K562 (cell line): Measurements from ENCODE around the gene SPATA6. TPM values are rescaled to one million over a fixed set of nuclear protein-coding genes. Genes with fewer than 3 reads are reported as not detected.

ENCODE experiments used
- ATAC-seq: fragments of 200-7000 bp; cut with Tn5 transposase; 3 replicates; pipeline ENCODE4 v1.9.1; 2020; ENCODE audit warnings: moderate library complexity
- BruUV-seq: library from RNA; stranded (reverse); fragments of 400-500 nt; replicated peaks from 2 replicates; lab custom pipeline; 2021; lab: Mats Ljungman, UMichigan
- CTCF ChIA-PET: fragments of 300-600 bp; formaldehyde crosslinking; extraction: SDS; loops from one replicate; lab custom pipeline; 2021; ENCODE audit warnings: low intra/inter-chr PET ratio; lab: Yijun Ruan, JAX
- POLR2A ChIA-PET: fragments of 300-600, 350-650 bp; sonication (Branson Sonifier 250); formaldehyde crosslinking; extraction: SDS; loops from one replicate; lab custom pipeline; 2021; ENCODE audit warnings: antibody characterized with exemption, inconsistent platforms; lab: Yijun Ruan, JAX
- DNase-seq, 4 experiments: peaks; one replicate each; pipeline versions ENCODE4 v3.0.0 to v3.0.0-alpha.2; 2011 to 2018; ENCODE audit warnings: low spot score in 3 of 4, mixed read lengths in 3 of 4; ENCODE audit errors: extremely low read depth in 1 of 4
- FAIRE-seq: peaks from 2 replicates; lab custom pipeline; 2011; peaks lifted over from hg19 to GRCh38; lab: Jason Lieb, UNC
- H2AFZ ChIP-seq: 2 replicates; pipeline ENCODE4 v1.6.0; 2011; ENCODE audit warnings: low read depth, low read length, control low read depth, inconsistent platforms
- H3K27ac ChIP-seq: fragments of 200-600 bp; 3 replicates; pipeline ENCODE4 v1.8.0; 2011; ENCODE audit warnings: low read depth, mild to moderate bottlenecking, control low read depth, inconsistent platforms, low read length, moderate library complexity, mixed read lengths; ENCODE audit errors: extremely low read depth
- H3K27me3 ChIP-seq, 2 experiments: fragments of 300-600 bp in 1 of 2; 2 replicates in 1 of 2; 3 replicates in 1 of 2; pipeline versions ENCODE4 v1.6.0 to v1.8.0; 2011; ENCODE audit warnings: inconsistent platforms in 2 of 2, low read length in 2 of 2, mild to moderate bottlenecking in 1 of 2, mixed read lengths in 1 of 2, moderate library complexity in 1 of 2; ENCODE audit not compliant: control insufficient read depth in 2 of 2, insufficient read depth in 2 of 2
- H3K36me3 ChIP-seq: fragments of 300-600 bp; 3 replicates; pipeline ENCODE4 v1.8.0; 2011; ENCODE audit warnings: mild to moderate bottlenecking, low read length, inconsistent platforms; ENCODE audit not compliant: control insufficient read depth, insufficient read depth
- H3K4me1 ChIP-seq, 2 experiments: fragments of 200-600 bp in 1 of 2; replicated peaks in 1 of 2; 2 replicates in 1 of 2; 3 replicates in 1 of 2; pipeline versions ENCODE4 v1.5.1 to v1.8.0; 2011; ENCODE audit warnings: inconsistent platforms in 2 of 2, low read length in 2 of 2, mild to moderate bottlenecking in 1 of 2, mixed read lengths in 1 of 2, moderate library complexity in 1 of 2; ENCODE audit not compliant: control insufficient read depth in 2 of 2, insufficient read depth in 2 of 2
- H3K4me2 ChIP-seq: 2 replicates; pipeline ENCODE4 v1.6.1; 2011; ENCODE audit warnings: low read length, control low read depth, inconsistent platforms, mixed read lengths; ENCODE audit not compliant: insufficient read depth
- H3K4me3 ChIP-seq: fragments of 200-600 bp; sonication (generic), shearing (Covaris generic); 2 replicates; pipeline ENCODE4 v1.5.1; 2016; ENCODE audit warnings: control low read depth, inconsistent platforms
- H3K79me2 ChIP-seq: fragments of 200-600 bp; 3 replicates; pipeline ENCODE4 v1.8.0; 2011; ENCODE audit warnings: low read length, inconsistent platforms; ENCODE audit not compliant: control insufficient read depth, insufficient read depth
- H3K9ac ChIP-seq, 2 experiments: 2 replicates each; pipeline versions ENCODE4 v1.6.0 to v1.6.1; 2011; ENCODE audit warnings: low read depth in 2 of 2, low read length in 2 of 2, control low read depth in 1 of 2, inconsistent platforms in 1 of 2, mild to moderate bottlenecking in 1 of 2, mixed read lengths in 1 of 2; ENCODE audit not compliant: insufficient read depth in 1 of 2
- H3K9me1 ChIP-seq: one replicate; pipeline ENCODE4 v1.6.0; 2011; ENCODE audit warnings: inconsistent platforms, mild to moderate bottlenecking, low read length, moderate library complexity; ENCODE audit not compliant: control insufficient read depth, insufficient read depth
- H3K9me3 ChIP-seq: replicated peaks from 2 replicates; pipeline ENCODE4 v1.5.1; 2011; ENCODE audit warnings: low read depth, low read length, inconsistent platforms; ENCODE audit not compliant: control insufficient read depth, insufficient read depth
- H4K20me1 ChIP-seq: replicated peaks from 2 replicates; pipeline ENCODE4 v1.6.1; 2011; ENCODE audit warnings: low read length, inconsistent platforms, mixed read lengths; ENCODE audit not compliant: control insufficient read depth, insufficient read depth
- ARID3A ChIP-seq: IDR thresholded peaks from 2 replicates; pipeline ENCODE4 v1.6.1; 2012; ENCODE audit warnings: low read depth, low read length, improper control_type of control experiment, borderline replicate concordance
- DIDO1 ChIP-seq: fragments of 450-650 bp; IDR thresholded peaks from 2 replicates; pipeline ENCODE4 v1.6.1; 2016; ENCODE audit warnings: low read depth, missing biosample characterization, missing genetic modification characterization
- EHMT2 ChIP-seq: fragments of 450-650 bp; IDR thresholded peaks from 2 replicates; pipeline ENCODE4 v1.6.1; 2018; ENCODE audit warnings: antibody characterized with exemption
- ESRRB ChIP-seq: fragments of 250-450 bp; sonication (Bioruptor Pico); IDR thresholded peaks from 2 replicates; pipeline ENCODE4 v1.5.0; 2020; ENCODE audit warnings: mild to moderate bottlenecking, moderate library complexity, borderline replicate concordance
- KAT8 ChIP-seq: fragments of 450-650 bp; IDR thresholded peaks from 2 replicates; pipeline ENCODE4 v1.6.1; 2016; ENCODE audit warnings: low read depth, mild to moderate bottlenecking
- KDM2B ChIP-seq: fragments of 250-450 bp; sonication (Bioruptor Pico); IDR thresholded peaks from 2 replicates; pipeline ENCODE4 v1.8.0; 2021; ENCODE audit warnings: mild to moderate bottlenecking, moderate library complexity
- L3MBTL2 ChIP-seq: fragments of 450-650 bp; IDR thresholded peaks from 2 replicates; pipeline ENCODE4 v1.6.1; 2016; ENCODE audit warnings: mild to moderate bottlenecking, moderate library complexity
- NFIX ChIP-seq: fragments of 250-450 bp; sonication (Bioruptor Pico); IDR thresholded peaks from 2 replicates; pipeline ENCODE4 v1.4.0; 2020; ENCODE audit warnings: low read depth, mild to moderate bottlenecking, moderate library complexity
- NR3C1 ChIP-seq: sonication (generic); formaldehyde crosslinking; IDR thresholded peaks from 2 replicates; pipeline ENCODE4 v1.8.1; 2022; ENCODE audit warnings: missing genetic modification reagents
- NR4A1 ChIP-seq, 2 experiments: fragments of 250-450 bp in 1 of 2; fragments of 450-650 bp in 1 of 2; sonication (Bioruptor Pico) in 1 of 2; IDR thresholded peaks; 2 replicates each; pipeline versions ENCODE4 v1.4.0 to v1.6.1; 2016 to 2020; ENCODE audit warnings: mild to moderate bottlenecking in 2 of 2, missing compliant biosample characterization in 1 of 2, missing genetic modification characterization in 1 of 2, moderate library complexity in 1 of 2
- PBX2 ChIP-seq, 2 experiments: IDR thresholded peaks in 1 of 2; conservative IDR thresholded peaks in 1 of 2; 2 replicates each; pipeline ENCODE4 v1.6.1; 2016; ENCODE audit warnings: low read depth in 2 of 2, mild to moderate bottlenecking in 1 of 2, missing compliant biosample characterization in 1 of 2, missing genetic modification characterization in 1 of 2, moderate library complexity in 1 of 2
- POLR2AphosphoS2 ChIP-seq: IDR thresholded peaks from 2 replicates; pipeline ENCODE4 v1.6.1; 2012; ENCODE audit warnings: low read length, improper control_type of control experiment
- PPARD ChIP-seq: fragments of 250-450 bp; sonication (Bioruptor Pico); IDR thresholded peaks from 2 replicates; pipeline ENCODE4 v1.8.0; 2022; ENCODE audit warnings: inconsistent platforms, mild to moderate bottlenecking, moderate library complexity
- PTBP1 ChIP-seq: fragments of 200-400 bp; formaldehyde crosslinking; IDR thresholded peaks from 2 replicates; pipeline ENCODE4 v1.6.1; 2017; ENCODE audit warnings: low read depth, low read length
- RAD51 ChIP-seq: fragments of 450-650 bp; IDR thresholded peaks from 2 replicates; pipeline ENCODE4 v1.7.1; 2016; ENCODE audit warnings: low read depth, mild to moderate bottlenecking, borderline replicate concordance
- SIX5 ChIP-seq, 2 experiments: IDR thresholded peaks; 2 replicates each; pipeline ENCODE4 v1.6.1; 2011; ENCODE audit warnings: low read length in 2 of 2, borderline replicate concordance in 1 of 2, low read depth in 1 of 2, mild to moderate bottlenecking in 1 of 2, moderate library complexity in 1 of 2; ENCODE audit not compliant: insufficient read depth in 1 of 2
- SRSF3 ChIP-seq: fragments of 200-400 bp; formaldehyde crosslinking; IDR thresholded peaks from 2 replicates; pipeline ENCODE4 v1.6.1; 2016; ENCODE audit warnings: mild to moderate bottlenecking, low read length, moderate library complexity; ENCODE audit not compliant: insufficient read depth
- TAF15 ChIP-seq: fragments of 200-400 bp; formaldehyde crosslinking; IDR thresholded peaks from 2 replicates; pipeline ENCODE4 v1.6.1; 2017; ENCODE audit warnings: mild to moderate bottlenecking, low read depth, low read length, moderate library complexity
- TAF7 ChIP-seq: fragments of 450-650 bp; IDR thresholded peaks from 2 replicates; pipeline ENCODE4 v1.6.1; 2016; ENCODE audit warnings: missing genetic modification characterization, missing compliant biosample characterization
- WGBS: fragments of 100-300 bp; shearing (Covaris generic); methylation state at CpG from one replicate; pipeline ENCODE4 v1.1.6; 2016; ENCODE audit warnings: low coverage, mixed read lengths; ENCODE audit not compliant: insufficient coverage; ENCODE audit errors: missing lambda C conversion rate; 5-methylcytosine and 5-hydroxymethylcytosine counted together
- in situ Hi-C: fragments of 300-500 bp; cut with MboI; formaldehyde crosslinking; loops from 4 replicates; pipeline ENCODE4 v1.15.0; 2018; ENCODE audit warnings: inconsistent platforms, mixed read lengths
- intact Hi-C: fragments of 100-400 bp; cut with micrococcal nuclease; formaldehyde crosslinking; loops from 2 replicates; pipeline ENCODE4 v1.14.2; 2022
- polyA plus RNA-seq, 8 experiments: library from polyadenylated mRNA; depleted of rRNA in 4 of 8; stranded (reverse) in 5 of 8; unstranded in 3 of 8; fragments of >200 nt; fragmentation: Nextera tagmentation in 2 of 8; fragmentation: Illumina TruSeq in 1 of 8; extraction: Ambion mirVana in 2 of 8; extraction: Trizol in 1 of 8; gene quantifications; 2 replicates each; pipeline versions ENCODE4 v1.2.1 to v1.2.3, GENCODE V29; 2011 to 2014; ENCODE audit warnings: inconsistent platforms in 1 of 8, missing spikeins in 1 of 8
- total RNA-seq, 7 experiments: library from RNA; depleted of rRNA in 6 of 7; stranded (reverse); fragments of >200 nt in 6 of 7; fragmentation: Illumina TruSeq in 2 of 7; extraction: Trizol in 2 of 7; gene quantifications; 2 replicates each; pipeline versions ENCODE4 v1.2.1 to v1.2.3, GENCODE V29; 2011 to 2021; ENCODE audit warnings: low replicate concordance in 1 of 7

SPATA6 gene
- total and polyA plus RNA-seq, 9 of the 15 experiments (the other 6 are each of a cell fraction or from before 2014, with no cell fraction given) = 0.01 to 0.91 (median 0.18) TPM

- H4K20me1 ChIP-seq = no peaks in the 10 kb centered on the region
- H2AFZ ChIP-seq = no peak overlapping the region
- intact Hi-C loops = no loop called here
- no peak for DNase-seq
- no peaks in the 10 kb centered on the region for H3K4me1 ChIP-seq
- ChIA-PET CTCF (no interaction called here), POLR2A (no interaction called here)
- H3K4me3 ChIP-seq = no peak overlapping the region
- H3K9ac ChIP-seq = no peak overlapping the region
- ATAC-seq = no peak
- FAIRE-seq = no peak
- H3K27me3 ChIP-seq = no peaks in the 10 kb centered on the region
- H3K9me1 ChIP-seq = no peaks in the 10 kb centered on the region
- H3K9me3 ChIP-seq = no peaks in the 10 kb centered on the region
- no peaks in the 10 kb centered on the region for H3K36me3 ChIP-seq
- no TSS peak for BruUV-seq
- in situ Hi-C loops = no loop called here
- no peaks in the 10 kb centered on the region for H3K79me2 ChIP-seq
- TF ChIP-seq NFIX = no peak
- no peak for TF ChIP-seq PPARD (CRISPR knock-in tag)
- no peak for TF ChIP-seq KDM2B
- no peak for TF ChIP-seq L3MBTL2
- TF ChIP-seq ARID3A = no peak
- TF ChIP-seq POLR2AphosphoS2 = no peak
- no peak for TF ChIP-seq ESRRB
- TF ChIP-seq PBX2 (CRISPR knock-in tag; IDR thresholded peaks at IDR 0.05; ENCODE audit: low read depth) = no peak
- no peak for TF ChIP-seq PBX2 (tag; conservative IDR thresholded peaks at IDR 0.05; ENCODE audit: low read depth)
- no peak for TF ChIP-seq NR3C1 (CRISPR knock-in tag)
- no peak for TF ChIP-seq KAT8
- no peak for TF ChIP-seq DIDO1 (tag)
- TF ChIP-seq SIX5 (IDR thresholded peaks at IDR 0.05; ENCODE audit: borderline replicate concordance in 1 of 2, insufficient read depth in 1 of 2, low read depth in 1 of 2, low read length in 2 of 2) = no peak
- no peak for TF ChIP-seq SRSF3
- TF ChIP-seq RAD51 = no peak
- TF ChIP-seq PTBP1 = no peak
- no peak for TF ChIP-seq NR4A1 (CRISPR knock-in tag; IDR thresholded peaks at IDR 0.05)
- no peak for TF ChIP-seq NR4A1 (tag; IDR thresholded peaks at IDR 0.05)
- no peak for TF ChIP-seq TAF7 (tag)
- no peak for TF ChIP-seq TAF15
- TF ChIP-seq EHMT2 = no peak
- 0% methylated on average over 1 of the region's 1 CpG for WGBS
- H3K27ac ChIP-seq = no peak overlapping the region
- H3K4me2 ChIP-seq = no peak overlapping the region
Measured at GRCh38 chr1:48294656-48295055, 177.3 kb downstream of the SPATA6 start.
